Liver (tissue), 3 donors: ENCODE results near the gene CDON.

Source experiments
- FOXA1 ChIP-seq: IDR thresholded peaks from 2 replicates; pipeline ENCODE4 v1.6.1; 2016; ENCODE audit warnings: antibody characterized with exemption
- RAD21 ChIP-seq, 2 donors: IDR thresholded peaks; 2 replicates each; pipeline ENCODE4 v1.6.1; 2016; ENCODE audit warnings: antibody characterized with exemption in 2 of 2, mild to moderate bottlenecking in 2 of 2
- TF ChIP-seq, protein P1 (sequence below): fragments of 150-350 bp; IDR thresholded peaks from 2 replicates; pipeline ENCODE4 v1.5.1; 2017; ENCODE audit warnings: improper control_type of control experiment, low read depth, low read length; ENCODE audit not compliant: missing input control
- donor health status: healthy.
- donor health status: healthy.

DNA sequence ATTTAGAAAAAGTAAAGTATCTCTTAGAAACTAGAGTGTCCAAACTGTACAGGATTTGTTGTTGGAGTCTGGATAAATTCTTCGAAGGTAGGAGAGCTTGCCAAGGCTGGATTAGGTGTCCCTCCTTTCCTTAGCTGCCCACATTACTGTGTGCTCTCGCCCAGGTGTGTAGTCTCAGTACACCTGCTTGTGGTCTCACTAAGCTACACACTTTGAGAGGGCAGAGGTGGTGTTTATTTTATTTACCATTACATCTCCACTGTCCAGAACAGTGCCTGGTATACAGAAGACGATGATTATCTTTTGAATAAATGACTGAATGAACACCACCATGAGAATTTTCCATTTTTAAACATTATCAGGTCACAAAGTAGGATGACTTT, 80.3 kb downstream of the CDON start:
- no peak for TF ChIP-seq RAD21 (IDR thresholded peaks at IDR 0.05)
- TF ChIP-seq, protein P1, sequence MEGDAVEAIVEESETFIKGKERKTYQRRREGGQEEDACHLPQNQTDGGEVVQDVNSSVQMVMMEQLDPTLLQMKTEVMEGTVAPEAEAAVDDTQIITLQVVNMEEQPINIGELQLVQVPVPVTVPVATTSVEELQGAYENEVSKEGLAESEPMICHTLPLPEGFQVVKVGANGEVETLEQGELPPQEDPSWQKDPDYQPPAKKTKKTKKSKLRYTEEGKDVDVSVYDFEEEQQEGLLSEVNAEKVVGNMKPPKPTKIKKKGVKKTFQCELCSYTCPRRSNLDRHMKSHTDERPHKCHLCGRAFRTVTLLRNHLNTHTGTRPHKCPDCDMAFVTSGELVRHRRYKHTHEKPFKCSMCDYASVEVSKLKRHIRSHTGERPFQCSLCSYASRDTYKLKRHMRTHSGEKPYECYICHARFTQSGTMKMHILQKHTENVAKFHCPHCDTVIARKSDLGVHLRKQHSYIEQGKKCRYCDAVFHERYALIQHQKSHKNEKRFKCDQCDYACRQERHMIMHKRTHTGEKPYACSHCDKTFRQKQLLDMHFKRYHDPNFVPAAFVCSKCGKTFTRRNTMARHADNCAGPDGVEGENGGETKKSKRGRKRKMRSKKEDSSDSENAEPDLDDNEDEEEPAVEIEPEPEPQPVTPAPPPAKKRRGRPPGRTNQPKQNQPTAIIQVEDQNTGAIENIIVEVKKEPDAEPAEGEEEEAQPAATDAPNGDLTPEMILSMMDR = no peak
- no peak for TF ChIP-seq FOXA1
